ENCODE measurements around the gene GPC4. TPM values are rescaled to one million over a fixed set of nuclear protein-coding genes. Genes with fewer than 3 reads are reported as not detected.
"Not testable (repeated sequence)": the region's sequence is repeated elsewhere in the genome, so short reads cannot be mapped to it uniquely, and the experiment has no call there.

GPC4 gene
- polyA plus RNA-seq, 2 of the 4 experiments (the other 2 are of a cell fraction) = 0.01 to 0.03 TPM

DNA sequence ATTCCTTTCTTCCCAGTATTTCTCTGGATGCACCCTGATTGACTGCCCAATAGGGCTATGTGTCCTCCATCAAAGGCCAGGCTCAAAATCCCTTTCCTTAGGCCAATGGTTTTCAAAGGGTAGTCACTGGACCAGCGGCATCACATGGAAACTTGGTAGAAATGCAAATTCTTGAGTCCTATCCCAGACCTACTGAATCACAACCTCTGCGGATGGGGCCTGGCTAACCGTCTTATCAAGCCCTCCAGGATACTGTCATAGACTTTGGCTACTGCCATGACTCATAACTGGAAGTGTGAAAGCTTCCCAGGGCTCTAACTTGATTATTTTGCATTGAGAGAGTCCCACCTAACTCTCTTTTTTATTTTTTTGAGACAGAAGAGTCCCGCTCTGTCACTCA is 125.2 kb downstream of the GPC4 start (continued):
- no peak for TF ChIP-seq CHD2 (IDR thresholded peaks at IDR 0.05; ENCODE audit: low read length, partially characterized antibody)

DNA sequence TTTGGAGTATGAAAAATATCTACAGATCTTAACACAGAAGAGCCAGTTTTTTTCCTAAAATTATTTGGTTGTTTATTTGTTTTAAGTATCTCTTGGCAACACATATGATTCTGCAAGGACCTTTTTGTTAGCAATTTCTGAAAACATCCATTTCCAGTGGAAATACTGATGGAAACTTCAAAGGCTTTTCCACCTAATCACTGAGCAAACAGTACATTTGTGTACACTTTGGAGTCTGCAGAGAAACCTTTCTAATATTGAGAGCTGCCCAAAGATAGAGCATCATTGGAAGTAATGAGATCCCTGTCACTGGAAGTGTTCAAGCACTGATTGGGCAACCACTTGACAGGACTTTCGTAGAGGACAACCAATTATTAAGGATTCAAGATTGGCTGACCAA is 127.4 kb downstream of the GPC4 start:
- H3K27ac ChIP-seq = no peak overlapping the region
- ChIA-PET POLR2A (no interaction called here), CTCF (no interaction called here)
- H3K4me3 ChIP-seq = no peak overlapping the region
- 0% methylated on average over 1 of the region's 1 CpG for WGBS (ENCODE audit: missing lambda C conversion rate)
- FAIRE-seq = no peak
- H3K4me1 ChIP-seq = no peaks in the 10 kb centered on the region
- no peak overlapping the region for H3K4me2 ChIP-seq
- TF ChIP-seq BHLHE40 (IDR thresholded peaks at IDR 0.05; ENCODE audit: low read depth, low read length) = no peak
- TF ChIP-seq FOXS1 (CRISPR knock-in tag; IDR thresholded peaks at IDR 0.05) = no peak
- TF ChIP-seq RCOR1 (IDR thresholded peaks at IDR 0.05; ENCODE audit: low read depth, low read length) = no peak
- TF ChIP-seq, protein P1, sequence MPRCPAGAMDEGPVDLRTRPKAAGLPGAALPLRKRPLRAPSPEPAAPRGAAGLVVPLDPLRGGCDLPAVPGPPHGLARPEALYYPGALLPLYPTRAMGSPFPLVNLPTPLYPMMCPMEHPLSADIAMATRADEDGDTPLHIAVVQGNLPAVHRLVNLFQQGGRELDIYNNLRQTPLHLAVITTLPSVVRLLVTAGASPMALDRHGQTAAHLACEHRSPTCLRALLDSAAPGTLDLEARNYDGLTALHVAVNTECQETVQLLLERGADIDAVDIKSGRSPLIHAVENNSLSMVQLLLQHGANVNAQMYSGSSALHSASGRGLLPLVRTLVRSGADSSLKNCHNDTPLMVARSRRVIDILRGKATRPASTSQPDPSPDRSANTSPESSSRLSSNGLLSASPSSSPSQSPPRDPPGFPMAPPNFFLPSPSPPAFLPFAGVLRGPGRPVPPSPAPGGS (IDR thresholded peaks at IDR 0.05) = no peak
- H3K9me3 ChIP-seq = no peaks in the 10 kb centered on the region
- no peak for ATAC-seq
- no peak for DNase-seq (ENCODE audit: low read depth in 1 of 2, low spot score in 1 of 2)

DNA sequence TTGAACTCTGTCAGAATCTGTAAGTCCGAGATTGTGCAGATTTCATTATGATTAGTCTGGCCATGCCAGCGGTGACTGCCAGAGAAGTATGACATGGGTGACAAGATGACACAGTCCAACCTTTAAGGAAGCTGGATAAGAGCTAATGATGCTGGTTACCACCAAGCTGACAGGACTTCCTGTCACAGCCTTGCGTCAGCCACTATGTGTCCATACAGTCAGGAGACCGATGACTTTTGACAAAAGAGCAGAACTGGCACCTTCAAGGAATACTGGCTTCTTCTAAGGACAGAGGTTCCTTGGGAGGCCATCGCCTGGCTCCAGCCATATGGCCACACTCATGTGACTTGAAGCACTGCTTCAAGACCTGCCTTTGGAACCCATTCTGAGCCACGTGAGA is 129.9 kb downstream of the GPC4 start:
- DNase-seq (ENCODE audit: low read depth in 1 of 2, low spot score in 1 of 2) (no peak), FAIRE-seq (no peak), ATAC-seq (no peak)
- Histone ChIP-seq H3K27ac (no peak overlapping the region), H3K4me2 (no peak overlapping the region), H3K4me1 (no peaks in the 10 kb centered on the region), H3K9me3 (no peaks in the 10 kb centered on the region), H3K4me3 (no peak overlapping the region)
- CTCF ChIA-PET = no interaction called here
- TF ChIP-seq, protein P2, sequence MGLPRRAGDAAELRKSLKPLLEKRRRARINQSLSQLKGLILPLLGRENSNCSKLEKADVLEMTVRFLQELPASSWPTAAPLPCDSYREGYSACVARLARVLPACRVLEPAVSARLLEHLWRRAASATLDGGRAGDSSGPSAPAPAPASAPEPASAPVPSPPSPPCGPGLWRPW (IDR thresholded peaks at IDR 0.05) = no peak
- TF ChIP-seq NFE2L2 (conservative IDR thresholded peaks at IDR 0.05; ENCODE audit: low read length) (no peak), CHD2 (IDR thresholded peaks at IDR 0.05; ENCODE audit: low read length, partially characterized antibody) (no peak), ZSCAN20 (CRISPR knock-in tag; IDR thresholded peaks at IDR 0.05) (no peak), RAD21 (conservative IDR thresholded peaks at IDR 0.05 in 1 of 2, IDR thresholded peaks at IDR 0.05 in 1 of 2) (no peak), CEBPB (IDR thresholded peaks at IDR 0.05) (no peak), KDM5A (IDR thresholded peaks at IDR 0.05) (no peak), MAFK (IDR thresholded peaks at IDR 0.05; ENCODE audit: partially characterized antibody) (no peak), RNF2 (IDR thresholded peaks at IDR 0.05; ENCODE audit: borderline replicate concordance, low read depth) (no peak), FOSB (CRISPR knock-in tag; IDR thresholded peaks at IDR 0.05) (no peak), TP53 (CRISPR knock-in tag; IDR thresholded peaks at IDR 0.05) (no peak), EP300 (IDR thresholded peaks at IDR 0.05) (no peak), FOXS1 (CRISPR knock-in tag; IDR thresholded peaks at IDR 0.05) (no peak), ZFP36 (IDR thresholded peaks at IDR 0.05; ENCODE audit: borderline replicate concordance, partially characterized antibody) (no peak), HEYL (CRISPR knock-in tag; IDR thresholded peaks at IDR 0.05) (no peak), HOXB5 (CRISPR knock-in tag; IDR thresholded peaks at IDR 0.05) (no peak), RFX5 (IDR thresholded peaks at IDR 0.05) (no peak)
- TF ChIP-seq, protein P3, sequence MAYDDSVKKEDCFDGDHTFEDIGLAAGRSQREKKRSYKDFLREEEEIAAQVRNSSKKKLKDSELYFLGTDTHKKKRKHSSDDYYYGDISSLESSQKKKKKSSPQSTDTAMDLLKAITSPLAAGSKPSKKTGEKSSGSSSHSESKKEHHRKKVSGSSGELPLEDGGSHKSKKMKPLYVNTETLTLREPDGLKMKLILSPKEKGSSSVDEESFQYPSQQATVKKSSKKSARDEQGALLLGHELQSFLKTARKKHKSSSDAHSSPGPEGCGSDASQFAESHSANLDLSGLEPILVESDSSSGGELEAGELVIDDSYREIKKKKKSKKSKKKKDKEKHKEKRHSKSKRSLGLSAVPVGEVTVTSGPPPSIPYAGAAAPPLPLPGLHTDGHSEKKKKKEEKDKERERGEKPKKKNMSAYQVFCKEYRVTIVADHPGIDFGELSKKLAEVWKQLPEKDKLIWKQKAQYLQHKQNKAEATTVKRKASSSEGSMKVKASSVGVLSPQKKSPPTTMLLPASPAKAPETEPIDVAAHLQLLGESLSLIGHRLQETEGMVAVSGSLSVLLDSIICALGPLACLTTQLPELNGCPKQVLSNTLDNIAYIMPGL (CRISPR knock-in tag; IDR thresholded peaks at IDR 0.05; ENCODE audit: borderline replicate concordance) = no peak
- TF ChIP-seq, protein P4, sequence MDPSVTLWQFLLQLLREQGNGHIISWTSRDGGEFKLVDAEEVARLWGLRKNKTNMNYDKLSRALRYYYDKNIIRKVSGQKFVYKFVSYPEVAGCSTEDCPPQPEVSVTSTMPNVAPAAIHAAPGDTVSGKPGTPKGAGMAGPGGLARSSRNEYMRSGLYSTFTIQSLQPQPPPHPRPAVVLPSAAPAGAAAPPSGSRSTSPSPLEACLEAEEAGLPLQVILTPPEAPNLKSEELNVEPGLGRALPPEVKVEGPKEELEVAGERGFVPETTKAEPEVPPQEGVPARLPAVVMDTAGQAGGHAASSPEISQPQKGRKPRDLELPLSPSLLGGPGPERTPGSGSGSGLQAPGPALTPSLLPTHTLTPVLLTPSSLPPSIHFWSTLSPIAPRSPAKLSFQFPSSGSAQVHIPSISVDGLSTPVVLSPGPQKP (IDR thresholded peaks at IDR 0.05; ENCODE audit: low read depth, low read length) = no peak
- WGBS (ENCODE audit: missing lambda C conversion rate) = 21% methylated on average over 6 of the region's 6 CpGs
- POLR2A ChIA-PET = no interaction called here

DNA sequence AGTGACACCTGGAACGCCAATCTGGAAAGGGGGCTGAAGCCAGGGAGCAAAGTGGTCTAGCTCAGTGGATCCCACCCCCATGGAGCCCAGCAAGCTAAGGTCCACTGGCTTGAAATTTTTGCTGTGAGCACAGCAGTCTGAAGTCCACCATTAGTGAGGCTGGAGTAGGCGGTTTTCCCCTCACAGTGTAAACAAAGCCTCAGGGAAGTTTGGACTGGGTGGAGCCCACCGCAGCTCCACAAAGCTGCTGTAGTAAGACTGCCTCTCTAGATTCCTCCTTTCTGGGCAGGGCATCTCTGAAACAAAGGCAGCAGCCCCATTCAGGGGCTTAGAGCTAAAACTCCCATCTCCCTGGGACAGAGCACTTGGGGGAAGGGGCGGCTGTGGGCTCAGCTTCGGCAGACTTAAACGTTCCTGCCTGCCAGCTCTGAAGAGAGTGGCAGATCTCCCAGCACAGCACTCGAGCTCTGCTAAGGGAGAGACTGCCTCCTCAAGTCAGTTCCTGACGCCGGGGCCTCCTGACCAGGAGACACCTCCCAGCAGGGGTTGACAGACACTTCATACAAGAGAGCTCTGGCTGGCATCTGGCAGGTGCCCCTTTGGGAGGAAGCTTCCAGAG is 136.1 kb downstream of the GPC4 start:
- H3K4me3 ChIP-seq; CTCF ChIA-PET; H3K27ac ChIP-seq; POLR2A ChIA-PET; H3K4me1 ChIP-seq; H3K4me2 ChIP-seq; DNase-seq (ENCODE audit: low read depth in 1 of 2, low spot score in 1 of 2); H3K9me3 ChIP-seq; ATAC-seq; FAIRE-seq: not testable (repeated sequence)
- WGBS (ENCODE audit: missing lambda C conversion rate) = no CpG with 5 or more reads among the region's 9 CpGs

Data from A549 (cell line).